Stimulated activated CD4-positive, alpha-beta T cell treated with anti-CD3 and anti-CD28 coated beads, Interleukin-12 subunit alpha, Interleukin-12 subunit beta, amount 100 ng/mL, for 4 hours (primary cell): ENCODE results near the gene DENND1A.

Experiments
- DNase-seq: peaks from one replicate; pipeline ENCODE4 v3.0.0-alpha.2; 2020

The DENND1A gene

DNA sequence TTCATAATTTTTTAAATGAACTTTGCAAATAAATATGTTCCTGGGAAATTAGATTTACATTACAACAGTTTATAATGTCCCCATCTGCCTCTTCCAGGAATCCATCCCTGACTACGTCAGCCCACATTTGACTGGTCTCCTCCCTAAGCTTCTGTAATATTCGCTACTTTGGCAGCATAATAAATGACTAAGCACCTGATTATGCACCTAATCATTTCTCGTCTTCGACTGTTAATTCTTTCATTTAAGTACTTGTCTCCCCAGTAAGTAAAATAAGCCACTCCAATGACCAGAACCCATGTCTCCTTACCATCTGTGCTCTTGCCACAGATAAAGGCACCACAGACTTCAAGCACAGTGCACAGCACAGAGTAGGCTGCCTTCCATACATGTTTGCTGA, 122.7 kb downstream of the DENND1A start:
- no peak for DNase-seq

DNA sequence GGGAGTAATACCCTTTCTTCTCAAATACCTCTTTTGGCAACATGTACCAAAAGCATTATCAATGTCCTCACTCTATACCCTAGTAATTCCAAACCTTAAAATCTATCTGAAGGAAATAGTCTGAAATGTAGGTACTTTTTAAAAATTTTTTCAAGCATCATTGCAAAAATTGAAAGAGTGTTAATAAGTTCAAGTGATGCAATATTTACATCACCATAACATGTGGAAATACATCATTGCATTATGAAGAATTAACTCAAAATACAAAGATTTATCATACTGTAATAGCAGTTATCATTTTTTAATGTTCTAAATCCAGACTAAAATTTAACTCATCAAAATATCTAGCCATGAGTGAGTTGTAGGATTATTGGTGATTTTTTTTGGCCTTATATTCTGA, 123.1 kb downstream of the DENND1A start:
- DNase-seq, result no peak

DNA sequence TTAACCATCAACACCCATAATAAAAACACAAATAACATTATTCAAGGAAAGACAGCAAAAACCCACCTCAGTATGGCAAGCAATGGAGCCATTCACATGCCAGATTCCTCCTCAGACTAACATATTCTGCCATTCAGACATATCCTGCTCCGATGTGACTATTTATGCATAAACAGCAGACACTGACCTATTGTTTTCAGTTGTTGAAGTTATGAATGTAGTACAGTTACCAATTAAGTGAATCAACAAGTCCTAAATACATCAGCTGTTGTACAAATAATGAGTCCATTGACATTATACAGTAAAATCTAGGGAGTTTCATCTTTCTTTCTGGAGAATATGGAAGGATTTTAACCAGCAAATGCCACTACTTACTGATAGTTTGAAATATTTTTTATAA, 131.7 kb downstream of the DENND1A start:
- DNase-seq, result no peak

DNA sequence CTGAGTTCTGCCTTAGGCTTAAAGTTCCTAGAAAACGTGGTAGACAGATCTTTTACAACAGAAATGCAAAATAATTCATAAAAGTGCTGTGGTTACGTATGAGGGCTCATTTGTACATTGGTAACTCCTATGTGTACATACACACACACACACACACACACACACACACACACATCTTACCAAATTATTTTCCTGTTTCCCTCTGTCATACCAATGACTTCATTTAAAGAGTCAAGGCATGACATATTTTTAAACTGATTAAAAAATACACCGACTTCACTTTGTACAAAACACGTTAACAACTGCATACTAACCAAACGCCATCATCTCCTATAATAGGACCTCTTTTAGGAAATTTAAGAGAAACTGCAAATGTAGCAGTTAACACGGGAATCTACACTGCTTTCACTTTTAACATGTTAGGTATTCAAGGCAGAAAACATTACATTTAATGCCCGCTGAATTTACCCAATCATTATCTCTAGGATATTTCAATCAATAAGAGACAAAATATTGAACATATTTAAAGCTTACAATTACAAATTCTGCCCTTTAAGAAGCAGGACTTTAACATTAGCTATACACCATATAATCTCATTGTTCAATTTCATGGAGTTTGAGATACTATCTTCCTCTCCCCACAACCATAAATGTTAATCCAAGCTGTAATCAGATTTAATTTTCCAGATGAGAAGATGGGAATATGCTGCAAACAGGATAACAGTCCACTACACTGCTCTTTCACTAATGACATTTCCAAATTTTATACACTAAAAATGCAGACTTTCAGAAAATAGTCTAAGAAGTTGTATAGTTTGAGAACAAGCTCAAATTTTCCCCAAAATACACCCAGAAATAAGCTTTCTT, 133.1 kb downstream of the DENND1A start:
- DNase-seq, result no peak

DNA sequence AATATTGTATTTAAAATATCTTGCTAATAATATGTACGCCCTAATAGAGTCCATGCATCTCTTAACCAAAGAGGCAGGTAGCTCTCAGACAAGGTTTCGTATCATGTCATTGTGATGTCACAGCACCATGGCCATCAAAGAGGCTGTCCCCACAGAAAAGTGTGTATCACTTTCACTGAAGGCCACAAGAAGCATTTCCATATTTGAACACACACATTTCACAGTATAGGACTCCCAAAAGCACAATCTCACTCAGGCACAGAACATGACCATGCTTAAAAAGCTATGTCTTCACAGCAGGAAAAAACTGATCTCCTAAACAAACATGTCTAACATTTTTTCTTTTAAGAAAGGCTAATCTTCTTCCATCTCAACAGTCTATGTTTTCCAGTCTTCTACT, 133.8 kb downstream of the DENND1A start:
- DNase-seq, result no peak

DNA sequence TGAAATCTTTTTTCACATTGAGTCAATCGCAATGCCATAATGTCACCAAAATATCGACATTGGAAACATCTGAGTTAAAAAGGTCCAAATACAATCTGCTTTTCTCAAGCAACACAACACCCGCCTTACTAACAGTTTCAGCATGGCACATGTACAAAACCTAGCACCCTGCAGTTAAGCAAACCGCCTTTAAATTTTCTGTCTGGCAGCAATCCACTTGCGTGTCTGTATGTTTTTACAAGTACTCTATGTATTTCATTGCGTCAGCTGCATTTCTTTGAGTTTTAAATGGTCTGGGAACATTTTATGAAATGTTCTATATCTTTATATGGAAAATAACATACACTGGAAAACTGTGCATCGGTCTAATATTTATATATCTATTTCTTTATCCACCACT, 134.6 kb downstream of the DENND1A start:
- no peak for DNase-seq

DNA sequence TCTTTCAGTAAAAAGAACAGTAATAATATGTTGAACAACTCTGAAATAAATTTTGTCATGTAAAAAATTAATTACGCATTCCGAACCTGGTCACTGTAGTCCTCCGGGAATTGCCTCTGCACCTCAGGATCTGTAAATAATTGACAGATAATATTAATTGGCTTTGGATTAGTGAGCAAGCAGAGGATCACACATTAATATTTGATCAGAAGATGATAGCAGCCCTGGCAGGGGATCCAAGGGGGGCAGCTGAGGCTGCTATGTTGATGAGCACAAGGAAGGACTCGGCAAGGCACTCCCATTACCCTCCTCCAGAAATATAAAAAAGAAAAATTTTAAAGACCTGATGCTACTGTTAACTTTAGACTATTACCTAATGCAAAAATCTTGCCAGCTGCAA, 137.4 kb downstream of the DENND1A start:
- DNase-seq, result no peak

DNA sequence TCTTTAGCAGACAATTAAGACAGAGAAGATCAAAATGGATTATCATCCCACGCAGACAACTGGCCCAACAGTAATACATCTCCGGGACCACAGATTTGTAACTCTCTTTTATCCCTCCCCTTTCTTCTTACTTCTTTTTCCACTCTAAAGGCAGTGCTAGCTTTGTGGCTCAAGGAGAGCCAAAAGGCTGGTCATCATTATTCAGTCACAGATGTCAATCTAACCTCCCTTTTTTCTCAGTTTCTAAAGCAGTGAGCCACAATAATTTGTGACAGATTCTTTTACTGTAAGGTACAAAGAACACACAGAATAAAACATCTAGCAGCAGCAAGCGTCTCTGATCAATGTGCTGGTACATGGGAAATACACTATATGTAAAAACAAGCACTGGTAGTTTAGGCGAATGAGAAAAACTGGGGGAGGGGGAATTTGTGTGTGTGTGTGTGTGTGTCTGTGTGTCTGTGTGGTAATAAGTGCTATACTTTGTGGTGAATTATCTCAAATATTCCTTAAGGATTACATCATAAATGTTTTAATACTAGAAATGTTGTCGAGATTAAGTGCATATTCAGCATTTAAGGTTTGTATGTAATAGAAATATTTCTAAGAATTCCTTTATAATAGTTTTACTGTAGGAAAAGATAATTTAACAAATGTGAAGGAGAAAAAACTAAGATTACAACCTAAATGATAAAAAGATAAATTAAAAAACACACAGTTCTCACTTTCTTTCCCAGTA, 140.2 kb downstream of the DENND1A start:
- DNase-seq, result no peak

DNA sequence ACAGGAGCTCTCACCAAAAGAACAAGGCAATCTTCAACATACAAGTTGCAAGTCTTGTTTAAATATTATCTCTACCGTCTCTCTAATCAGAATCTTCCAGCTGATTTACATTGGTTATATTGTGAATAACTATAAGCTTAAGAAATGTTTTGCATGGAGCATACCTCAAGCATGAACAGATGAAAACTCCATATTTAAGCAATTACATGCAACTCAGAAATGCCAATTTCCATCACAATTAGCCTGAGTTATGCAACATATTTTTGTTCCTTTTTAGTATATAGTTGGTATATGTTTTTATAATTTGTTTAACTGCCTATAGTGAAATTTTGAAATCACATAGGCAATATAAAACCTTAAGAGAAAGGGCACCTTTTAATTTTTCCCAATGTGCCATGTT, 142.5 kb downstream of the DENND1A start:
- no peak for DNase-seq

DNA sequence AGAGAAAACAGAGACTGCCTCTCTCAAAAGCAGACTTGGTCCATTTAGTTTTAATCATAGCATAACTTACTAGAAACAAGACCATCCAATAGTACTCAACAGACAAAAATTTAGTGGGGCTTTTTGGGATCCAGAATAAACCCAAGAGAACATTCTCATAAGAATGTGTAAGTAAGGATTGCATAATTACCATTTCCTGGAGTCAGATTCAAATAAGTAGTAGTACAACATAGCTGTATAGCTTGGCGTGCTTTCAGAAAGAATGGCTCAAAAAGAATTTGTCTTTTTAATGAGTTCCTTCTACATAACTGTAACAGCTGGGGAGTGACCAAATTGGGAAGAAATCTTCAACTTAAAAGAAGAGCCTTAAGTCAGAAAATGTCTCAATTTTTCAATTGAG, 145.4 kb downstream of the DENND1A start:
- no peak for DNase-seq

DNA sequence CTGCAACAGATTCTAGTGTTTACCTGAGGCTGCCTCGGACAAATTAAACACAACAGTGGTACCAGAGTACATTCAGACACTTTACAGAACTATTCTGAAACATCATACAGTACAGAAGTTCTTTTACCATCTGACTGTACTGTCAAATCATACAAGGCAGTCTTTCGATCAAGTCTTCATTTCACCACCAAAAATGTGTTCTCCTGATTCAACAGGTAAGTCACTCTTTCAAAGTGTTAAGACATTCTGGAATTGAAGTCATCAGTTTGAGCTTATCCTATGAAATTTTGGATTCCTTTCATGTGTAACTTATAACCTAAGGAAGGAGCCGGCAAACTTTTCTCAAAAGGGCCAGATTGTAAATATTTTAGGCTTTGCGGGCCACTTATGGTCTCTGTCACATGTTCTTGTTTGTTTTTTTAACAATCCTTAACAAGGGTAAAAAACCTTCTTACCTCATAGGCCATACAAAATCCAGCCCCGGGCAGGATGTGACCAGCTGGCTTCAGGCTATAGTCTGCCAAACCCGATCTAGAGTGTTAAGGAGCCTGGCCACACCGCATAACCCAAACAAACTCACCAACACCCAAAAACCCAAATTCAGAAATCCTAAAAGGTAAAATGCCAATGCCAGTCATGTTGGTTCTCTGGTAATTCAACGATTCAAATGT, 151.6 kb downstream of the DENND1A start:
- no peak for DNase-seq

DNA sequence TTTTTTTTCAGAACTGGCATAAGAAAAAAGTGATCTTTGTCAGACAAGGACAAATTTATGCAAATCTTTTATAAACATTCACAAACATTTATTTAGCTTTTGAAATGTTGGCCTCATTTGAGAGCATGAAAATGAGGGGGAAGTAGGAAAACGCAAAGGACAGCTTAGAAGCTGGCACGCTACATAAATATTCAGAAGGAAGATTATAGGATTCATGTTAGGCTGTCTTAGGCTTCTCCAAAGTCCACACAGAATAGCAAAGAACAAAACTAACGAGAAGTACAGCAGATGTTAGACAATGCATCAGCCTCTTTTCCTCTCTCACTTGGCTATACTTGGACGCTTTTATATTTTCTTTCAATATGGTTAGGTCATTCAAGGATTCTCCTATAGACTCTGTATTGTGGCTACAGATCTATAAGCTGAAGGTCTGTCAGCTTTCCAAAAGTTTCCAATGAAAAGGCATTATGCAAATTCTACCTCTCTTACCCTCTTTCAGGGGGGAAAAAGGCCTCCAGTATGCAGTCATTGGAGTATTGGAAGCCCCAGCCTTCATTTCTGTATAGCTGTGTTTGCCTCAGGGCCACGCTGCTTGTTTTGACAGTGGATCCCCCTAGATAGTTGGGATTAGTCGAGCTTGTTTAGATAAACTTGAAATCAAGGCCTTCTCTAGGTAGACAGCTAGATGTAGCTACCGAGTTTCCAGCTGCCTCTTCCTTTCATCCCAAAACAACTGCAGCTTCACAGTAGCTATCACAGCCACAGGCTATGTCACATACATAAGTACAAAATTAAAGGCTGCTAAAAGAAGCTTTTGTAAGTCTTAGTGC, 153.0 kb downstream of the DENND1A start:
- no peak for DNase-seq

DNA sequence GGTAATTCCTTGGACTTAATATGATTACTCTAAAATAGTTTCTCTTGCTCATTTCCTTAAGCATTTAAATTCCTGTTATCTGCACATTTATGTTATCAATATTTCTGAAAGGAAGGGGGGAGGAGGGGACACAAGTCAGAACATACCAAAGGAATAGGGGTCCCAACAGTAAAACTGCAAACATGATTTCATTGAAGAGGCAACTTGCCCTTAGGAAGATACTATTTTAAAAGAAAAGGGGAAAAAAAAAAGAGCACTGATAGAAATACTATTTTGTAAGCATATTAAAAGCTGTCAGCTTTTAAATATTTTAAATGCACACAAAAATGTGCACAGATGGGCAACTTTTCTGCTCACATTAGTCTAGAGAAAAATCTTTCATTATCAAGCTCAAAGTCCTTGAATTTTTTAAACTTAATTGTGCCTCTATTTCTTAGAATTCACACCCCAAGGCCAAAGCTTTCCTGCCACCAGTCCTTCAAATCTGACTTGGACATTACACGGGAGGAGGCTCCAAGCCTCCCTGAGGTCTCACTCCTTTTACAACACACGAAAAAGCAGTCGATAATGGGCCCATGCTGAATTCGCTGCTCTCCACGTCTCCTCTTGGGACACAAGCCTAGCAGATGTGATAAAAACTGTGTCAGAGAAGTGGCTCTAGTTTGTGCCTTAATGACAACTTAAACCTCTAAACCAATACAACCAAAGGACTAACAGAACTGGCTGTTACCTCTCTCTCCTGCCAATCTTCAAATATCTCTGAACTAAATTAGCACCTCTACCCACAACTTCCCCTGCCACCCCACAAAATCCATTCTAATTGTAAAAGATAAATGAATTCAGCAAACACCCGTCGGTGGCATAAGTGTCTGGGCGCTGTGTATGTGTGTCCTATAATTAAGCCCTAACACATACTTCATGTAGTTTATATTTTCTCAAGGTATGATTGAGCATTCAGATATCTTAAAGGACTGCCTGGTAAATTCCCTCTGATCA, 154.3 kb downstream of the DENND1A start:
- no peak for DNase-seq

DNA sequence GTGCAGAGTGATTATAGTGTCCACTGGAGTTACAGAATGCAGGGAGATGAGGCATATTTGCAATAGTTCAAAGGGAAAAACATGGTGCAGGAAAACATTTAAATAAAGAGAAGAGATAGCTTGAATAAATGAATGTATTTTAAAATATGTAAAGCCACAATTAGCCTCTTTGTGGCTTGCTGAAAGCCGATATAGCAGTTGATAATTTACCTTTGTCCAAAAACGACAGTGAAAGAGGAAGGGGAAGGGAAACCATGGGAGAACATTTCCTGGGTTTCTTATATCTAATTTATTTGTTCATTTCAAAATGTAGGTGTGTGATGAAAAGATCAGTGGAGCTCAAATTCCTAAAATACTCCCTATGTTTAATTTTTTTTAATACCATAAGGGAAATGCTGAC, 156.1 kb downstream of the DENND1A start:
- DNase-seq, result no peak

DNA sequence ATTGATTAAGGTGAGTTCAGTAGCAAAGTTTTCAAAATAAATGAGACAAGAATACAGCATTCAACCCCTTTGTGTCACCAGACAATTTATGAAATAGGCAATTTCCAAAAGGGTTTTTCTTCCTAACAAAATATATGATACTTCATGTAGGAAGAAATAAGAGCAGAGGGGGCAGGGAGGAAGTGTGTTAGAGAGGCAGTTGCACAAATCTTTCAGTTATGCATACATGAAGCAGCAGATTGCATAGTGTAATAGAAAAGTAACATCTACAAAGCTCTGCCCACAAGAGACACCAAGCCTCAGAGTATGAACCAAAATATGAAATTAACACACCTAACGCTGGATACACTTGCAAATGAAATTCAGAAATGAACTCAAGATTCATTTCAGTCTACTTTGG, 157.0 kb downstream of the DENND1A start:
- DNase-seq, result no peak

DNA sequence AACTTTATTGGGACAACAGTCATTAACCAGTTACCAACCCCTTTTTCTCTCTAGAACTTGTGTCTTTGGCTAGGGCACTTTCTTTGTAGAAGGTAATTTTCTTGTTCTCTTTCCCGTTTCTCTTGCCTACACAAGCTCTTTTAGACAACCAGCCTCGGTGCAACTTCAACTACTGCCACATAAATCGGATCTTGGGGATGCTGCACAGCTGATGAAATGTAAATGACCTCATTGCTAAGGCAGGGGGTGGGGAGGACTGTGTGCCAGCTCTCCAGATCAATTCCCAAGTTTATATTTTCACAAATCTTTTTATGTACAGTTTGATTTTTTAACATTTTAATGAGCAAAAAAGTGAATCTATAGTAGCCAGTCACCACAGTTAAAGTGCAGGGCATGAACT, 157.6 kb downstream of the DENND1A start:
- no peak for DNase-seq

DNA sequence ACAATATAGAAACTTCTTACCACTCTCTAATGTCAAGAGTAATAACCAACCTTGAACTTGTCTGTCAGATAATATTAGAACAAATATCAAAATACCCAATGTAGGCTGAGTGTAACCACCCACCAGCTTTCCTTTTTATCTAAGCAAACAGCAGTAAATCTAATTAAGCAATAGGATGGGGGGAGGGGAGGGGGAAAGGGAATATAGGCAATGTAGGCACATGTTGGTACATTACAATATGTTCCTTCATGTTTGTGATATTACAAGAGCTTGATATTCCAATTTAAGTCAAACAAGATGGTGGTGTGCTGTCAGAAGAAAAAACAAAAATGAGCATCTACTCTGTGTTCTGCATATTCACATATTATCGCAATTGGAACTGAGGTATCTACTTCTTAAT, 158.2 kb downstream of the DENND1A start:
- no peak for DNase-seq

DNA sequence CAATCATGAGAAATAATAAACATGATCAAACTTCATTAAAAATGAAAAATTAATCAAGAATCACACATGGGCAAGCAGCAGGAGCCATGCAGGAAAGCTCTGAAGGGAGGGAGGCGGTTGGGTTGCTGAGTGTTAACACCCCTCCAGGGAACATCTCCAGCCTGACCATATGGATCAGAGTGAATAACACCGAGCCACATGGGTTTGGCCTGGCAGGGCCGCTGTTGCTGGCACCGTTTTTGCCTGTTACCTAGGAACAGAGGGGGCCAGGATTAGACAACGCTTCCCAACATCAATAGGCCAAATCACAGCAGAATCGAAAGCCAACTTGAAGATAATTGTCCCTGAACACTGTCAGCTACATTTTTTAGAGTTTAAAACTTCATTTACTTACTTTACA, 160.2 kb downstream of the DENND1A start:
- DNase-seq, result no peak

DNA sequence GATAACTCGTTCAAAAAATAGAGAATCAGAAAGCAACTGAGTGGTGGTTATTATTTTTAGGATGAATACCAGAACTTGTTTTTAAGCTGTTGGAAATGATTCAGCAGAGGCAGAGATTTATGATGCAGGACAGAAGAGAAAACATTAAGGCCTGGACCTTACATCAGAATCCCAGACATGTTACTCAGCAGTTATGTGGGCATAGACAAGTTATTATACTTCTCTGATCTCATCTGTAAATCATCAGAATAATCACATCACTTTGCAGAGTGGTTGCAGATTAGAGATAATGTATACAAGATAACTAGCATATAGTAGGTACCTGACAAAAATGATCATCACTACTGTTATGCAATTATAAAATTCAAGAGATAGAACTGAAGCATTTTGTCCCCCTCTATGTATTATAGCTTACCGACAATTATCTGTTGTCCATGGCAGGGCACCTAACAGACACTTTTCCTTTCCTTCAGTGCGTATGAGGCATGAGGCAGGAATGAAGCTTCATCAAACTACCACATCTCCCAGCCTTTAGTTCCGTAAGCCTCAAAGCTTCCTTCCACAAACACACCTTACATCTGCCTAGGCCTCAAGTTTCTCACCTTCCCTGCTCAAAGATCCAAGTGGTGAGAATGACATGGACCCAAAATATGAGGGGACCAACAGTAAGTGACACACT, 165.9 kb downstream of the DENND1A start:
- no peak for DNase-seq

DNA sequence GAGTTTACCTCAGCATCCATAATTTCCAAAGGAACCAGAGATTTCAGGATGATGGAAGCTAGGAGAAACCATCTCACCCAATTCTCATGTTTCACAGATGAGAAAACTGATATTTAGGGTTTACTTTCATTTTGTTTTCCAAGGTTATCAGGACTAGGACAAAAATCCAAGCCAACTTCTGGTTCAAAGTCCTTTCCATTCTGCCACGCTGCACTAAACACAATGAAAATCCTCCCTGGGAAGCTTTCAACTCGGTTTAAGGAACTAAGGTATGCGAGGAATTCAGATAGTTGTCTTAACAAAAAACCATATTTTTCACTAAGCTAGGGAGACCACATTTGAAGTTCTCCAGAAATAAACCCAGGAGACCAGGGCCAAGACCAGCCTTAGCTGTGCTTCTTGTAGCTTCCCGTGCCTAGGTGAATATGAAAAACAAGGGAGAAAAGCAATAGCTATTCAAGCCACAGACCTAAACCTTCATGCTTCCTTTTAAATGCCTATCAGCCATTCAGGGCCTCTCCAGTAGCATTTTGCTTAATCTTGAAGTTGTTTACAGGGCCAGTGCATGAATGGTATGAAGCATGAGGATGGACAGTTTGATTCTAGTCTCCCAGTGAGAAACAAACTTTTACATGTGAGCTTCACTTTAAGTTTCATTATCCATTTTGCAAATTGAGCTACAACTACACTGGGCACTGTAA, 167.9 kb downstream of the DENND1A start:
- no peak for DNase-seq
